ENCODE results near the gene DYNC2H1.
A peak's percentile ranks its signal among the peaks of the same experiment; 100 is the strongest.
"Not testable (repeated sequence)": the region's sequence is repeated elsewhere in the genome, so short reads cannot be mapped to it uniquely, and the experiment has no call there.

The DYNC2H1 gene

GRCh38 chr11:103086461-103086860, 22.8 kb upstream of the DYNC2H1 start:
- Histone ChIP-seq H3K4me1 (ENCODE audit: control insufficient read depth, insufficient read depth, low read length, poor library complexity, severe bottlenecking) (no peaks in the 10 kb centered on the region), H3K36me3 (ENCODE audit: control insufficient read depth, insufficient read depth, low read length) (peaks cover 31% of the 10 kb centered on the region), H3K9me3 (ENCODE audit: control insufficient read depth, low read length) (no peaks in the 10 kb centered on the region), H3K27ac (ENCODE audit: low read depth, low read length, severe bottlenecking) (no peak overlapping the region), H3K4me3 (ENCODE audit: extremely low read depth, insufficient read depth, low read length, poor library complexity, severe bottlenecking) (no peak overlapping the region)

GRCh38 chr11:103091064-103091800, 18.0 kb upstream of the DYNC2H1 start:
- no peaks in the 10 kb centered on the region for H3K9me3 ChIP-seq (ENCODE audit: control insufficient read depth, low read length)
- H3K36me3 ChIP-seq (ENCODE audit: control insufficient read depth, insufficient read depth, low read length) = peaks cover 22% of the 10 kb centered on the region
- H3K4me1 ChIP-seq (ENCODE audit: control insufficient read depth, insufficient read depth, low read length, poor library complexity, severe bottlenecking) = no peaks in the 10 kb centered on the region
- peak overlapping the region; percentile 98 for H3K4me3 ChIP-seq (ENCODE audit: extremely low read depth, insufficient read depth, low read length, poor library complexity, severe bottlenecking)
- H3K27ac ChIP-seq (ENCODE audit: low read depth, low read length, severe bottlenecking) = peak overlapping the region; percentile 91
- WGBS, 2 experiments (ENCODE audit: insufficient coverage in 2 of 2) = 0 to 1% methylated on average over 10 to 16 of the region's 26 CpGs

- H3K4me1 ChIP-seq (ENCODE audit: control insufficient read depth, insufficient read depth, low read length, poor library complexity, severe bottlenecking) = no peaks in the 10 kb centered on the region
- no peaks in the 10 kb centered on the region for H3K9me3 ChIP-seq (ENCODE audit: control insufficient read depth, low read length)
- 0% methylated on average over 34 to 48 of the region's 54 CpGs for WGBS, 2 experiments (ENCODE audit: insufficient coverage in 2 of 2)
- peaks cover 17% of the 10 kb centered on the region for H3K36me3 ChIP-seq (ENCODE audit: control insufficient read depth, insufficient read depth, low read length)
- peak within 1 kb of the TSS; percentile 91 for H3K27ac ChIP-seq (ENCODE audit: low read depth, low read length, severe bottlenecking)
- peak within 1 kb of the TSS; percentile 98 for H3K4me3 ChIP-seq (ENCODE audit: extremely low read depth, insufficient read depth, low read length, poor library complexity, severe bottlenecking)
These were observed 17.3 kb upstream of the DYNC2H1 start, which contains the start of gene DCUN1D5 for GRCh38 chr11:103091801-103092524. TSS of gene DCUN1D5 (minus strand) at chr11:103092160. CDS start at chr11:103091872, 288 bp downstream.

GRCh38 chr11:103097279-103097678, 11.9 kb upstream of the DYNC2H1 start:
- no peak overlapping the region for H3K4me3 ChIP-seq (ENCODE audit: extremely low read depth, insufficient read depth, low read length, poor library complexity, severe bottlenecking)
- H3K36me3 ChIP-seq (ENCODE audit: control insufficient read depth, insufficient read depth, low read length) = no peaks in the 10 kb centered on the region
- H3K27ac ChIP-seq (ENCODE audit: low read depth, low read length, severe bottlenecking) = no peak overlapping the region
- H3K9me3 ChIP-seq (ENCODE audit: control insufficient read depth, low read length) = no peaks in the 10 kb centered on the region
- no peaks in the 10 kb centered on the region for H3K4me1 ChIP-seq (ENCODE audit: control insufficient read depth, insufficient read depth, low read length, poor library complexity, severe bottlenecking)

- H3K27ac ChIP-seq (ENCODE audit: low read depth, low read length, severe bottlenecking) = peak overlapping the region; percentile 92
- no peaks in the 10 kb centered on the region for H3K4me1 ChIP-seq (ENCODE audit: control insufficient read depth, insufficient read depth, low read length, poor library complexity, severe bottlenecking)
- peak overlapping the region; percentile 71 for H3K4me3 ChIP-seq (ENCODE audit: extremely low read depth, insufficient read depth, low read length, poor library complexity, severe bottlenecking)
- H3K9me3 ChIP-seq (ENCODE audit: control insufficient read depth, low read length) = no peaks in the 10 kb centered on the region
- WGBS, 2 experiments (ENCODE audit: insufficient coverage in 2 of 2) = 11 to 19% methylated on average over 12 to 21 of the region's 26 CpGs
- peaks cover 7% of the 10 kb centered on the region for H3K36me3 ChIP-seq (ENCODE audit: control insufficient read depth, insufficient read depth, low read length)
These were observed 677 bp downstream of the DYNC2H1 start for GRCh38 chr11:103109818-103110388.

GRCh38 chr11:103110391-103110790, 1.2 kb downstream of the DYNC2H1 start:
- H3K4me3 ChIP-seq (ENCODE audit: extremely low read depth, insufficient read depth, low read length, poor library complexity, severe bottlenecking) = peak overlapping the region; percentile 71
- H3K4me1 ChIP-seq (ENCODE audit: control insufficient read depth, insufficient read depth, low read length, poor library complexity, severe bottlenecking) = no peaks in the 10 kb centered on the region
- no peak overlapping the region for H3K27ac ChIP-seq (ENCODE audit: low read depth, low read length, severe bottlenecking)
- no peaks in the 10 kb centered on the region for H3K9me3 ChIP-seq (ENCODE audit: control insufficient read depth, low read length)
- peaks cover 9% of the 10 kb centered on the region for H3K36me3 ChIP-seq (ENCODE audit: control insufficient read depth, insufficient read depth, low read length)

- no peak overlapping the region for H3K27ac ChIP-seq (ENCODE audit: low read depth, low read length, severe bottlenecking)
- peaks cover 10% of the 10 kb centered on the region for H3K36me3 ChIP-seq (ENCODE audit: control insufficient read depth, insufficient read depth, low read length)
- no peaks in the 10 kb centered on the region for H3K4me1 ChIP-seq (ENCODE audit: control insufficient read depth, insufficient read depth, low read length, poor library complexity, severe bottlenecking)
- no peaks in the 10 kb centered on the region for H3K9me3 ChIP-seq (ENCODE audit: control insufficient read depth, low read length)
- WGBS, 2 experiments (ENCODE audit: insufficient coverage in 2 of 2) = 74 to 91% methylated on average over 3 of the region's 5 CpGs
- H3K4me3 ChIP-seq (ENCODE audit: extremely low read depth, insufficient read depth, low read length, poor library complexity, severe bottlenecking) = no peak overlapping the region
These were observed 2.2 kb downstream of the DYNC2H1 start for GRCh38 chr11:103111400-103111799.

- no peak overlapping the region for H3K4me3 ChIP-seq (ENCODE audit: extremely low read depth, insufficient read depth, low read length, poor library complexity, severe bottlenecking)
- 40 to 89% methylated on average over 1 of the region's 1 CpG for WGBS, 2 experiments (ENCODE audit: insufficient coverage in 2 of 2)
These were observed 3.1 kb downstream of the DYNC2H1 start for GRCh38 chr11:103112364-103112763.

GRCh38 chr11:103114836-103115235, 5.6 kb downstream of the DYNC2H1 start:
- WGBS, 2 experiments (ENCODE audit: insufficient coverage in 2 of 2) = 100% methylated on average over 1 of the region's 4 CpGs; no CpG with 5 or more reads in 1 of the 2 experiments

More at GRCh38 chr11:103112364-103112763, 3.1 kb downstream of the DYNC2H1 start:
- no peaks in the 10 kb centered on the region for H3K4me1 ChIP-seq (ENCODE audit: control insufficient read depth, insufficient read depth, low read length, poor library complexity, severe bottlenecking)
- H3K9me3 ChIP-seq (ENCODE audit: control insufficient read depth, low read length) = no peaks in the 10 kb centered on the region
- H3K27ac ChIP-seq (ENCODE audit: low read depth, low read length, severe bottlenecking) = no peak overlapping the region
- H3K36me3 ChIP-seq (ENCODE audit: control insufficient read depth, insufficient read depth, low read length) = peaks cover 10% of the 10 kb centered on the region

GRCh38 chr11:103125462-103125861, 16.2 kb downstream of the DYNC2H1 start:
- H3K4me3 ChIP-seq (ENCODE audit: extremely low read depth, insufficient read depth, low read length, poor library complexity, severe bottlenecking) = no peak overlapping the region
- H3K9me3 ChIP-seq (ENCODE audit: control insufficient read depth, low read length) = no peaks in the 10 kb centered on the region
- no peak overlapping the region for H3K27ac ChIP-seq (ENCODE audit: low read depth, low read length, severe bottlenecking)
- H3K4me1 ChIP-seq (ENCODE audit: control insufficient read depth, insufficient read depth, low read length, poor library complexity, severe bottlenecking) = no peaks in the 10 kb centered on the region
- peaks cover 26% of the 10 kb centered on the region for H3K36me3 ChIP-seq (ENCODE audit: control insufficient read depth, insufficient read depth, low read length)

More at GRCh38 chr11:103114836-103115235, 5.6 kb downstream of the DYNC2H1 start:
- Histone ChIP-seq H3K4me3 (ENCODE audit: extremely low read depth, insufficient read depth, low read length, poor library complexity, severe bottlenecking) (no peak overlapping the region), H3K36me3 (ENCODE audit: control insufficient read depth, insufficient read depth, low read length) (peaks cover 13% of the 10 kb centered on the region), H3K9me3 (ENCODE audit: control insufficient read depth, low read length) (no peaks in the 10 kb centered on the region), H3K27ac (ENCODE audit: low read depth, low read length, severe bottlenecking) (no peak overlapping the region), H3K4me1 (ENCODE audit: control insufficient read depth, insufficient read depth, low read length, poor library complexity, severe bottlenecking) (no peaks in the 10 kb centered on the region)

GRCh38 chr11:103141986-103142385, 32.8 kb downstream of the DYNC2H1 start:
- H3K36me3 ChIP-seq (ENCODE audit: control insufficient read depth, insufficient read depth, low read length) = peaks cover 14% of the 10 kb centered on the region

More at GRCh38 chr11:103141986-103142385, 32.8 kb downstream of the DYNC2H1 start:
- not testable (repeated sequence) for H3K4me3 ChIP-seq (ENCODE audit: extremely low read depth, insufficient read depth, low read length, poor library complexity, severe bottlenecking); H3K4me1 ChIP-seq (ENCODE audit: control insufficient read depth, insufficient read depth, low read length, poor library complexity, severe bottlenecking); H3K9me3 ChIP-seq (ENCODE audit: control insufficient read depth, low read length); H3K27ac ChIP-seq (ENCODE audit: low read depth, low read length, severe bottlenecking)
- WGBS, 2 experiments (ENCODE audit: insufficient coverage in 2 of 2) = 97 to 100% methylated on average over 9 to 13 of the region's 13 CpGs
